Measurements from ENCODE around the gene FAM124A.

GRCh38 chr13:51333826-51334225 is 111.6 kb downstream of the FAM124A start:
- TF ChIP-seq CTCF (IDR thresholded peaks at IDR 0.05) (no peak), POLR2A (IDR thresholded peaks at IDR 0.05) (no peak)
